OCI-LY7 (cell line): ENCODE results near the gene LIPF. TPM values are rescaled to one million over a fixed set of nuclear protein-coding genes. Genes with fewer than 3 reads are reported as not detected.
"Not testable (repeated sequence)": the region's sequence is repeated elsewhere in the genome, so short reads cannot be mapped to it uniquely, and the experiment has no call there.

Experiments
- BruUV-seq: library from RNA; stranded (reverse); fragments of 400-500 nt; replicated peaks from 2 replicates; lab custom pipeline; 2021; lab: Mats Ljungman, UMichigan
- CTCF ChIA-PET: fragments of 300-600 bp; sonication (Branson Sonifier 250); formaldehyde crosslinking; loops from one replicate; lab custom pipeline; 2022; ENCODE audit warnings: antibody characterized with exemption; ENCODE audit not compliant: unreplicated experiment; lab: Charles Lee
- POLR2A ChIA-PET: fragments of 300-600 bp; sonication (Branson Sonifier 250); formaldehyde crosslinking; loops from one replicate; lab custom pipeline; 2022; ENCODE audit warnings: antibody characterized with exemption; lab: Charles Lee
- DNase-seq: peaks from one replicate; pipeline ENCODE4 v3.0.0-alpha.2; 2015; ENCODE audit warnings: low spot score
- H2AFZ ChIP-seq: fragments of 200-600 bp; sonication (generic), shearing (Covaris generic); 2 replicates; pipeline ENCODE4 v1.6.1; 2014; ENCODE audit warnings: mild to moderate bottlenecking, antibody characterized with exemption, low read length, moderate library complexity
- H3K27ac ChIP-seq: fragments of 200-600 bp; sonication (generic); 2 replicates; pipeline ENCODE4 v1.5.1; 2014; ENCODE audit warnings: mixed run types, low read depth, mild to moderate bottlenecking, moderate library complexity, low read length, inconsistent platforms; ENCODE audit not compliant: poor library complexity, severe bottlenecking
- H3K36me3 ChIP-seq: fragments of 200-600 bp; sonication (generic); 2 replicates; pipeline ENCODE4 v1.6.1; 2014; ENCODE audit warnings: mild to moderate bottlenecking, antibody characterized with exemption, low read length, moderate library complexity, mixed read lengths; ENCODE audit not compliant: insufficient read depth
- H3K4me1 ChIP-seq: fragments of 200-600 bp; sonication (generic); 2 replicates; pipeline ENCODE4 v1.5.1; 2014; ENCODE audit warnings: mild to moderate bottlenecking, low read length; ENCODE audit not compliant: insufficient read depth, poor library complexity, severe bottlenecking
- H3K4me2 ChIP-seq: fragments of 200-600 bp; sonication (generic); 2 replicates; pipeline ENCODE4 v1.6.1; 2014; ENCODE audit warnings: mild to moderate bottlenecking, low read length
- H3K4me3 ChIP-seq: fragments of 200-600 bp; sonication (generic); 2 replicates; pipeline ENCODE4 v1.5.1; 2014; ENCODE audit warnings: mild to moderate bottlenecking, low read depth, low read length; ENCODE audit not compliant: poor library complexity, severe bottlenecking
- H3K79me2 ChIP-seq: fragments of 200-600 bp; sonication (generic); 2 replicates; pipeline ENCODE4 v1.6.1; 2016; ENCODE audit warnings: low read depth, mild to moderate bottlenecking, low read length, moderate library complexity, mixed read lengths; ENCODE audit not compliant: insufficient read depth
- H3K9me2 ChIP-seq: fragments of 200-600 bp; sonication (generic); 2 replicates; pipeline ENCODE4 v1.6.1; 2016; ENCODE audit warnings: mild to moderate bottlenecking, low read length, mixed read lengths; ENCODE audit not compliant: insufficient read depth
- H3K9me3 ChIP-seq: fragments of 200-600 bp; sonication (generic); 2 replicates; pipeline ENCODE4 v1.6.1; 2014; ENCODE audit warnings: mild to moderate bottlenecking, mixed run types, low read length, mixed read lengths
- H4K20me1 ChIP-seq: fragments of 200-600 bp; sonication (generic); 2 replicates; pipeline ENCODE4 v1.6.1; 2014; ENCODE audit warnings: mild to moderate bottlenecking, antibody characterized with exemption, low read length, moderate library complexity, mixed read lengths; ENCODE audit not compliant: insufficient read depth
- CTCF ChIP-seq: fragments of 200-600 bp; sonication (generic); conservative IDR thresholded peaks from 2 replicates; pipeline ENCODE4 v1.5.1; 2014; ENCODE audit warnings: mild to moderate bottlenecking, antibody characterized with exemption, low read length, moderate library complexity, mixed read lengths
- EZH2phosphoT487 ChIP-seq: fragments of 200-600 bp; sonication (generic); IDR thresholded peaks from 2 replicates; pipeline ENCODE4 v1.6.1; 2018; ENCODE audit warnings: low read depth, borderline replicate concordance, mild to moderate bottlenecking, mixed run types, antibody characterized with exemption, low read length, moderate library complexity, mixed read lengths
- intact Hi-C: fragments of 100-400 bp; cut with micrococcal nuclease; formaldehyde crosslinking; loops from one replicate; pipeline ENCODE4 v1.10.0; 2022; ENCODE audit not compliant: unreplicated experiment
- total RNA-seq, 2 experiments: library from RNA; depleted of rRNA in 1 of 2; stranded (reverse); fragments of >200 nt in 1 of 2; shearing (Covaris generic) in 1 of 2; gene quantifications; 2 replicates each; pipeline ENCODE4 v1.2.3, GENCODE V29; 2014 to 2022

LIPF gene
- total RNA-seq, 2 experiments from 2014 or later: not detected

GRCh38 chr10:88705958-88706357, 41.7 kb downstream of the LIPF start, which contains the start of gene LIPK:
Gene LIPK, plus strand, starts transcription at chr10:88706249. Its CDS starts 18,295 bp downstream, at chr10:88724544.
- H3K4me2 ChIP-seq: no peak within 1 kb of the TSS
- no TSS peak for BruUV-seq

GRCh38 chr10:88707429-88708155, 43.4 kb downstream of the LIPF start:
- Histone ChIP-seq H3K36me3 (no peaks in the 10 kb centered on the region), H3K9me3 (no peaks in the 10 kb centered on the region), H4K20me1 (no peaks in the 10 kb centered on the region), H2AFZ (no peak overlapping the region), H3K27ac (no peak overlapping the region), H3K4me3 (no peak overlapping the region), H3K4me1 (no peaks in the 10 kb centered on the region), H3K4me2 (no peak overlapping the region), H3K9me2 (no peaks in the 10 kb centered on the region), H3K79me2 (no peaks in the 10 kb centered on the region)
- intact Hi-C loops: no loop called here
- no peak for DNase-seq
- TF ChIP-seq CTCF (no peak), EZH2phosphoT487 (no peak)
- ChIA-PET POLR2A (no interaction called here), CTCF (no interaction called here)
- BruUV-seq: no TSS peak

More at GRCh38 chr10:88705958-88706357, 41.7 kb downstream of the LIPF start, which contains the start of gene LIPK:
- H3K79me2 ChIP-seq: no peaks in the 10 kb centered on the region
- no peaks in the 10 kb centered on the region for H3K36me3 ChIP-seq
- POLR2A ChIA-PET: no interaction called here
- H3K27ac ChIP-seq: no peak within 1 kb of the TSS
- DNase-seq: no peak
- no peaks in the 10 kb centered on the region for H3K9me2 ChIP-seq
- intact Hi-C loops: no loop called here
- CTCF ChIA-PET: no interaction called here
- H4K20me1 ChIP-seq: no peaks in the 10 kb centered on the region
- TF ChIP-seq CTCF (no peak), EZH2phosphoT487 (no peak)
- no peaks in the 10 kb centered on the region for H3K9me3 ChIP-seq
- H2AFZ ChIP-seq: no peak within 1 kb of the TSS
- no peaks in the 10 kb centered on the region for H3K4me1 ChIP-seq
- no peak within 1 kb of the TSS for H3K4me3 ChIP-seq

GRCh38 chr10:88709361-88709760, 45.1 kb downstream of the LIPF start:
- H3K9me3 ChIP-seq, H3K4me1 ChIP-seq, H2AFZ ChIP-seq, H3K4me2 ChIP-seq, H3K36me3 ChIP-seq, H3K27ac ChIP-seq, H3K9me2 ChIP-seq, POLR2A ChIA-PET, DNase-seq, BruUV-seq, H4K20me1 ChIP-seq, H3K4me3 ChIP-seq, H3K79me2 ChIP-seq, CTCF ChIA-PET, intact Hi-C loops: not testable (repeated sequence)
